ENCODE results near the gene CHD3.

CHD3 gene

GRCh38 chr17:7903154-7904103 is 14.8 kb downstream of the CHD3 start:
- no peak for DNase-seq

GRCh38 chr17:7909089-7909488 is 20.5 kb downstream of the CHD3 start:
- DNase-seq: no peak

GRCh38 chr17:7910281-7910680 is 21.7 kb downstream of the CHD3 start:
- no peak for DNase-seq

- DNase-seq: no peak
Observed at GRCh38 chr17:7910711-7911110, 22.1 kb downstream of the CHD3 start.

- DNase-seq: no peak
Observed at GRCh38 chr17:7911116-7911515, 22.5 kb downstream of the CHD3 start.

- DNase-seq: no peak
Observed at GRCh38 chr17:7912927-7913524, 24.4 kb downstream of the CHD3 start.

- DNase-seq: no peak
Observed at GRCh38 chr17:7915179-7915610, 26.6 kb downstream of the CHD3 start.

- DNase-seq: peak; percentile 95
Observed at GRCh38 chr17:7915611-7916384, 27.2 kb downstream of the CHD3 start, which contains the start of gene RNF227. TSS of gene RNF227 (minus strand) at chr17:7916289. CDS start at chr17:7916195, 94 bp downstream.

GRCh38 chr17:7916385-7916682 is 27.7 kb downstream of the CHD3 start:
- DNase-seq: no peak

- DNase-seq: no peak
Observed at GRCh38 chr17:7916808-7917207, 28.2 kb downstream of the CHD3 start.

- no peak for DNase-seq
Observed at GRCh38 chr17:7922269-7922844, 33.8 kb downstream of the CHD3 start.

- no peak for DNase-seq
Observed at GRCh38 chr17:7922845-7923628, 34.4 kb downstream of the CHD3 start.

- DNase-seq: no peak
Observed at GRCh38 chr17:7927596-7927995, 39.0 kb downstream of the CHD3 start.

GRCh38 chr17:7929158-7930023 is 40.8 kb downstream of the CHD3 start, which contains the start of gene KCNAB3:
TSS of gene KCNAB3 (minus strand) at chr17:7929856. CDS start at chr17:7929435, 421 bp downstream.
- DNase-seq: no peak

GRCh38 chr17:7930841-7931631 is 42.4 kb downstream of the CHD3 start:
- no peak for DNase-seq

- peak; percentile 96 for DNase-seq
Observed at GRCh38 chr17:7931709-7932482, 43.3 kb downstream of the CHD3 start, which contains the start of the genes CNTROB and TRAPPC1. TSS of gene CNTROB (plus strand) at chr17:7932206. CDS start at chr17:7933080, 874 bp downstream. TSS of gene TRAPPC1 (minus strand) at chr17:7931946. CDS start at chr17:7931829, 117 bp downstream.

GRCh38 chr17:7932483-7932891 is 43.9 kb downstream of the CHD3 start:
- no peak for DNase-seq

- no peak for DNase-seq
Observed at GRCh38 chr17:7932949-7933348, 44.4 kb downstream of the CHD3 start.

GRCh38 chr17:7935859-7936258 is 47.3 kb downstream of the CHD3 start:
- no peak for DNase-seq

Measured in NCI-H510A (cell line).